Urothelium cell line (cell line): ENCODE results near the gene TDRD9.
A peak's percentile ranks its signal among the peaks of the same experiment; 100 is the strongest.

Source experiments
- DNase-seq: peaks from one replicate; pipeline ENCODE4 v3.0.0; 2011; ENCODE audit warnings: low spot score, mixed read lengths
- FAIRE-seq: peaks from 2 replicates; lab custom pipeline; 2011; peaks lifted over from hg19 to GRCh38; lab: Jason Lieb, UNC

The TDRD9 gene

GRCh38 chr14:104062281-104062680, 134.0 kb downstream of the TDRD9 start:
- DNase-seq (no peak), FAIRE-seq (no peak)

DNA sequence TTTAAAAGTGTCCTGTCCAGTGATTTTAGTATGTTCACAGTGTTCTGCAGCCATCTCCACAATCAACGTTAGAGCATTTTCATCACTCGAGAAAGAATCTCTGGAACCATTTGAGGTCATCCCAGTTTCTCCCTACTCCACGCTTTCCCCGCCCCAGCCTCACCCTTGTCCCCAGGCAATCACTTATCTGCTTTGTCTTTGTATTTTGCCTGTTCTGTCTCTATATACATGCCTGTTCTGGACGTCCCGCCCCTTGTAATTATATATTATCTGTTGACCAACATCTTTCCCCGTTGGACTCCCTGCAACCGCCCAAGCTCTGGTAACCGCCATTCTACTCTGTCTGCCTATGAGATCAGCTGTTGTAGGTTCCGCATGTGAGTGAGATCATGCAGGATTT, 135.7 kb downstream of the TDRD9 start:
- FAIRE-seq, result no peak
- no peak for DNase-seq

- FAIRE-seq, result no peak
- no peak for DNase-seq
Observed at GRCh38 chr14:104066279-104066678, 138.0 kb downstream of the TDRD9 start.

DNA sequence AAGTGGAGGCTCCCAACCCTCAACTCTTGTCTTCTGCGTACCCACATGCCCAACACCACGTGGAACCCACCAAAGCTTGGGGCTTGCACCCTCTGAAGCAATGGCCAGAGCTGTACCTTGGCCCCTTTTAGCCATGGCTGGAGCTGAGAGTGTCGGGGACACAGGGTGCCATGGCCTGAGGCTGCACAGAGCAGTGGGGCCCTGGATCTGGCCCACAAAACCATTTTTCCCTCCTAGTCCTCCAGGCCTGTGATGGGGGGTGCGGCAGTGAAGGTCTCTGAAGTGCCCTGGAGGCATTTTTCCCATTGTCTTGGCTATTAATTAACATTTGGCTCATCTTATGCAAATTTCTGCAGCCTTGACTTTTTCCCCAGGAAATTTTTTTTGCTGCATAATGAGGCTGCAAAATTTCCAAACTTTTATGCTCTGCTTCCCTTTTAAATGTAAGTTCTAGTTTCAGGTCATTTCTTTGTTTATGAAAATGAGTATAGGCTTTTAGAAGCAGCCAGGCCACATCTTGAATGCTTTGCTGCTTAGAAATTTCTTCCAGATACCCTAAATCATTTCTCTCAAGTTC, 138.6 kb downstream of the TDRD9 start:
- FAIRE-seq (no peak), DNase-seq (no peak)

- no peak for FAIRE-seq
Observed at GRCh38 chr14:104069541-104069940, 141.3 kb downstream of the TDRD9 start.

GRCh38 chr14:104072586-104072985, 144.3 kb downstream of the TDRD9 start:
- DNase-seq (no peak), FAIRE-seq (no peak)

More at GRCh38 chr14:104069541-104069940, 141.3 kb downstream of the TDRD9 start:
- DNase-seq, result no peak

DNA sequence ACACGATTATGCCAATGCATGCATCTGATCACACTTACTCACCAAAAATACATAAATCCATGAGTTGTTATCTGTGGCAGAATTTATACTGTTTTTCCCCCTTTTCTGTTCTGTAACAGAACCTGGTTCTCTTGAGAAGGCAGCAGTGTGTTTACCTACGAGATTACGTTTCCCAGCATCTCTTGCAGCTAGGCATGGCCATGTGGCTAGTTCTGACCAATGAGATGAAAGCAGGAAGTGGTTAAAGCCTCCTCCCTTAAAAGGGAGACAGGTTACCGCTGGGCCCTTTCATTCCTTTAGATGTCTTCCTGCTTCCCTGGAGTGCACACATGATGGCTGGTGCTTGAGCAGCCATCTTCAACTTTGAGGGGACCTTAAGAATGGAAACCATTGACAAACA, 145.5 kb downstream of the TDRD9 start:
- DNase-seq (no peak), FAIRE-seq (no peak)

DNA sequence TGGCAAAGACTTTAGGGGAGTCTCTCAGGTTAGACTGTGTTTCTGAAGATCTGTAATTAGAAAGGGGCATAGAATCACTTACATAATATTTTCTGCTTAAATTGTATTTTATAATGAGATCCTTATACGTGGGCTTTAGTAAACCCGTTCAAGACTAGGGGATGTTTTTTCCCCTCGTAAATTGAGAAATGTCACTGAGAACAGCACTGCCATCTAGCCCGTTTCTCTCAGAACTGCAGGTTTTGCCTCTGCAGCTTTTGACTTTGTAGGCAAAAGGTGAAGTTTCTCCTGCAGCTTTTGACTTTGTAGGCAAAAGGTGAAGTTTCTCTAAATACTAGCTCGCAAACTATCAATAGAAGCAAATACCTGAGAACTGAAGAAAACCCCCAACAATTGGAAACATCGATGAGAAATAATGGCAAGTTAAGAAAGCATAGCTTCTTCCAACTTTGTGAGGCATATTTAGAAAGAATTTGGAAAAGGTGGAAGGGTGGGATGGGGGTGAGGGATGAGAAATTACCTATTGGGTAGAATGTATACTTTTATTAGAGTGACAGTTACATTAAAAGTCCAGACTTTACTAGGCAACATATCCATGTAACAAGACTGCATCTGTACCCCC, 147.4 kb downstream of the TDRD9 start:
- DNase-seq (no peak), FAIRE-seq (no peak)

DNA sequence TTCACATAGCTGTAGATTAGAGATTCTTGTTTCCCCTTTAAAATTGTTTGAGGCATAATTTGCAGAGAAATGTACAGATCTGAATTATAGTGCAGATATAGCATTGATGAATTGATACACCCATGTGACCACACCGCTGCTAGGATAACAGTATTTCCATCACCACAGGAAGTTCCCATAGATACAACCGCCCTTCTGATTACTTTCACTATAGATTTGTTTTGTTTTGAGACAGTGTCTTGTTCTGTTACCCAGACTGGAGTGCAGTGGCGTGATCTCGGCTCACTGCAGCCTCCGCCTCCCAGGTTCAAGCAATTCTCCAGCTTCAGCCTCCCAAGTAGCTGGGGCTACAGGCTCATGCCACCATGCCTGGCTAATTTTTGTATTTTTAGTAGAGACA, 148.5 kb downstream of the TDRD9 start:
- DNase-seq (no peak), FAIRE-seq (no peak)

DNA sequence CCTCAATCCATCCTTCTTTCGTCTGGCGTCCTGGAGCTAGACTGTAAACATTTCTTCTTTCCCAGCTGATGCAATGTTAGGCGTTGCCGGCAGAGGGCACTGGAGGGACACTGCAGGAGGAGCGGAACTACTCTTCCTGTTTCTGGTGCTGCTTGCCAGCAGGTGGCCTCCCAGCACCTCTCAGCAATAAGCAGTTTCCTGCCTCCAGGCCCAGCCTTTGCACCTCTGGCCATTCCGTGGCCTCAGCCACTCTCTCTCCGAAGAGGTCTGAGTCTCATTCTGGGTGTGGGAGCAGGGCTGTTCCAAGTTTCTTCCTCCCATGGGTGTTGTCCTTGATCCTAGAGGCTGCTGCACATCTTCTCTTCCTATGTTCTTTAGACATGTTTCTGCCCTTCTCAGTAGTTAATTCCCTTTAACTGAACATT, 149.8 kb downstream of the TDRD9 start:
- DNase-seq (peak; percentile 88), FAIRE-seq (no peak)

- FAIRE-seq (no peak), DNase-seq (no peak)
Observed at GRCh38 chr14:104080376-104081260, 152.4 kb downstream of the TDRD9 start.

DNA sequence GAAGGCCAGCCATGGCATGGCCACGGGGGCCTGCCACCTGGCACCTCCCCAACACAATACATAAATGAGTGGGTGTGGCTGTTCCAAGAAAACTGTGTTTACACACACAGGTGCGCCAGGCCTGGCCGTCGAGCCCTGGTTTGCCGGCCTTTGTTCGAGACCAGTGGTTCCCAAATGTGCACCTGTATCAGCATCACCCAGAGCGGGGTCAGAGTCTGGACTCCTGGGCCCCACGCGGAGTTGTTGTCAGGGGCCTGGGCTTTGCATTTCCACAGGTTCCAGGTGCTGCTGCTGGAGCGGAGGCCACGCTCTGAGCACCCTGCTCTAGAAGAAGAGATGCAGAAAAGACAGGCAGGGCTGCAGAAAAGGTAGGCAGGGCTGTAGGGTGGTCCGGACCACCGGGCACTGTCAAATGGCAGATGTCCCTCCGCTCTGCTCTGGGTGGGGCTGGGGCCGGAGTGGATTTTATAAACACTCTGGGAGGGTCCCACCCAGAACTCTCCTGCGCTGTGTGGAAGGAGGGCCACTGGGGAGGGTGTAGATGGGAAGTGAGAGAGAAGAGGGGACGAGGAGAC, 153.1 kb downstream of the TDRD9 start:
- no peak for DNase-seq
- FAIRE-seq, result no peak

DNA sequence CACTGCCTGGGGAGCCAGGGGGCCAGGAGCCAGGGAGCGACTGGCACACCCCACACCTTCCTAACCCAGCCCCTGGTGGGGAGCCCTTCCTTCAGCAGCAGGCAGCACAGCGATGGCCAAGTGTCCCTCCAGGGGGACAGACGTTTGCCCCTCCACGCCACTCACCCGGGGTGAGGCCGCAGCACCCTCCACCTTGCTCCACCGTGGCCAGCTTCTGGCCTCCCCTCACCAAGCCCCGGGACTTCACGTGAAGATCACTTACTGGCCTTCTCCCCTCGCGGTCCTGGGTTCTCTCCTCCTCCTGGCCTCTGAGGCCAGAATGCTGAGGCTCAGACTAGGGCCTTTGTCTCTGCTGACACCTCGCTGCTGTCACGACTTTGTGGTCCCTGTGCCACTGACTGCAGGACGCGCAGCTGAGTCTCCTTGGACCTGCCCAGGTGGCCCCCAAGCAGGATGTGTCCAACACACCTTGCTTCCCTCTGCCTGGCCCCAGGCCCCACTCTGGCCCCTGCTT, 153.8 kb downstream of the TDRD9 start:
- DNase-seq (no peak), FAIRE-seq (no peak)

GRCh38 chr14:104082807-104083206, 154.6 kb downstream of the TDRD9 start:
- no peak for FAIRE-seq

GRCh38 chr14:104084251-104085002, 156.2 kb downstream of the TDRD9 start:
- DNase-seq (no peak), FAIRE-seq (no peak)

More at GRCh38 chr14:104082807-104083206, 154.6 kb downstream of the TDRD9 start:
- DNase-seq, result no peak

DNA sequence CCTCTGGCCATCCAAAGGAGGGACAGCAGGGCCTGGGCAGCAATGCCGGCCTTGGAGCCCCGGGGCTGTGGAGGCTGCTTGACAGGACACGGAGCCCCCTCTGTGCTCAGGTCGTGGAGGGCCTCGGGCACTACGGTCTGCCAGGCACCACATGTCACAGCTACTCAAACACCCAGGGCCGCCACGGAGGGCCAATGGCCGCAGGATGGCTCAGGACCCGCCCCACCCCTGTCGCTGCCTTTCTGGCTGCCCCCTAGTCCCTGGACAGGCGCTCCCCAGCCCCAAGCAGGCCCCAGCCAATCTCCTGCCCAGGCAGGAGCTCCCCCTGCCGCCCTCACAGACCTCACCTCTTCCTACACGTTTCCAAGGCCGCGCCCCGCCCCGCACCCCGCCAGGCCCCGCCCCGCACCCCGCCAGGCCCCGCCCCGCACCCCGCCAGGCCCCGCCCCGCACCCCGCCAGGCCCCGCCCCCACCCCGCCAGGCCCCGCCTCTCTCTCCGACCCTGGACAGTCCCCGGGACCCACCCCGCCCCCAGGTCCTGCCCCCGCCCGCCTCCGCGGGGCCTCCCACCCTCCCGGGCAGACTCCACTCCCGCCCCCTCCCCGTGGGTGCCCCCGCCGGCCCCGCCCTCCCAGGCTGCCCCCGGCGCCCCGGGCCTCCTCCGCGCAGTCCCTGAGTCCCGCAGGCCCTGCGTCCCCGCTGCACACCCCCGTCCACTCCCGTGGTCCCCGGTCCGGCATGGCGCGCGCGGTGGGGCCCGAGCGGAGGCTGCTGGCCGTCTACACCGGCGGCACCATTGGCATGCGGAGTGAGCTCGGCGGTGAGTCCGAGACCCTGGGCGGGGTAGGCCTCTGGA, 157.0 kb downstream of the TDRD9 start, which contains the start of gene ASPG:
Gene ASPG, plus strand, starts transcription at position 669 of the 857 bp plus-strand sequence. Its CDS starts 71 bp downstream, at position 740.
- peak; percentile 50 for DNase-seq
- no peak for FAIRE-seq

- FAIRE-seq (no peak), DNase-seq (no peak)
Observed at GRCh38 chr14:104085889-104086201, 157.6 kb downstream of the TDRD9 start.

DNA sequence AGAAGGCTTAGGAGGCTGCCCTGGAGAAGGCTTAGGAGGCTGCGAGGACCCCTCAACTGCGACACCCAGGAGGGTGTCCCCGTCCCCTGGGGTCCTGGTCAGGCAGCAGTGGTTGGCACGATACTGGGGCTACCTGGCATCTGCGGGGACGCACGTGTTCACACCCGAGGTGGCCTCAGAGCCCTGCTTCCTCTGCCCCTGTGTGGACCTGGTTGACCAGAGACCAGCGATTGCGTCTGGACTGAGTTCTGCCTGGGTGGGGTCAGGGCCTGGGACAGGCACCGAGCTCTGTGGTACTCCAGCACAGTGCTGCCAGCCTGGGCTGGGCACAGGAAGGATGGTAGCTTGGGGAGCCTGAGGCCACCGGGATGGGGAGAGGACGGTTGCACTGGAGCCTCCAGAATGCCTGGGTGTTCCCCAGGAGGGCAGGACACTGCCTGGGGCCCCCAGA, 158.0 kb downstream of the TDRD9 start:
- no peak for FAIRE-seq

GRCh38 chr14:104086661-104087461, 158.6 kb downstream of the TDRD9 start:
- FAIRE-seq (no peak), DNase-seq (no peak)

More for the DNA sequence above, 158.0 kb downstream of the TDRD9 start:
- DNase-seq, result no peak
